Measurements from ENCODE around the gene CDK10.

The CDK10 gene

DNA sequence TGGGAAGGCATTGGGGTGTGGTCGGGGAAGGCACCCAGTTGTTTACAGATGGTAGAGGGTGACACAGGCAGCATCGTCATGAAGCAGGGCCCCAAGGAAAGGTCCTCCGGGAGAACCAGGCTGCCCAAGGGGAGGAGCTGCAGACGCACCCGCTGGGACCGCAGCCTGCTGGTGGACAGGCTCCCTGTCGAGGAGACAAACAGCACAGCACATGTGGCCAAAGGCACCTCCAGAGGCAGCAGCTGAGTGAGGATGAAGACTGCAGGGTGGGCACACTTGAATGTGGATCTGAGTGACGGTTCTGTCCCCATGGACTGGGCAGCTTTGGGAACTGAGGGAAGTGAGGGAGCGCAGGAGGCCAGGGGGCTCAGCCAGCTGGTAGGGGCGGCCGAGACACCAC lies 41.4 kb upstream of the CDK10 start:
- TF ChIP-seq, protein P1, sequence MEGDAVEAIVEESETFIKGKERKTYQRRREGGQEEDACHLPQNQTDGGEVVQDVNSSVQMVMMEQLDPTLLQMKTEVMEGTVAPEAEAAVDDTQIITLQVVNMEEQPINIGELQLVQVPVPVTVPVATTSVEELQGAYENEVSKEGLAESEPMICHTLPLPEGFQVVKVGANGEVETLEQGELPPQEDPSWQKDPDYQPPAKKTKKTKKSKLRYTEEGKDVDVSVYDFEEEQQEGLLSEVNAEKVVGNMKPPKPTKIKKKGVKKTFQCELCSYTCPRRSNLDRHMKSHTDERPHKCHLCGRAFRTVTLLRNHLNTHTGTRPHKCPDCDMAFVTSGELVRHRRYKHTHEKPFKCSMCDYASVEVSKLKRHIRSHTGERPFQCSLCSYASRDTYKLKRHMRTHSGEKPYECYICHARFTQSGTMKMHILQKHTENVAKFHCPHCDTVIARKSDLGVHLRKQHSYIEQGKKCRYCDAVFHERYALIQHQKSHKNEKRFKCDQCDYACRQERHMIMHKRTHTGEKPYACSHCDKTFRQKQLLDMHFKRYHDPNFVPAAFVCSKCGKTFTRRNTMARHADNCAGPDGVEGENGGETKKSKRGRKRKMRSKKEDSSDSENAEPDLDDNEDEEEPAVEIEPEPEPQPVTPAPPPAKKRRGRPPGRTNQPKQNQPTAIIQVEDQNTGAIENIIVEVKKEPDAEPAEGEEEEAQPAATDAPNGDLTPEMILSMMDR (IDR thresholded peaks at IDR 0.05; ENCODE audit: extremely low read depth, missing control alignments) = no peak
- no peak for DNase-seq (ENCODE audit: low spot score)

DNA sequence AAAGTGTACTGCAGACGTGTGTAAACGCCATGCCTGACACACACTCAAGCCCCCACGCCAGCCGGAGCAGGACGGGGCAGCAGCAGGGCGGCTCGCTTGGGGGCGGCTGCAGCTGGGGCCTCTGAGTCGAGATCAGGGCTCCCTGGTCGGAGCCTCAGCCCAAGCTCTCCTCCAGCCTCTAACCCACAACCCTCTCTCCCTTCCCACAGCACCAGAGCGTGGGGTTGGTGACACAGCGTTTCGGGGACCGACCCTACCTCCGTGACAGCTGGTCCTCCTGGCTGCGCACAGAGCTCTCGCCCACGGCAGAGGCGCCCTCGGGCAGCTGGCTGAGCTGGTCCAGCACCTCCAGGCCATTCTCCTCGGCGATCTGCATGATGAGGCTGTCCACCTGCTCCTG lies 40.2 kb upstream of the CDK10 start:
- TF ChIP-seq, protein P1 (IDR thresholded peaks at IDR 0.05; ENCODE audit: extremely low read depth, missing control alignments) = no peak
- no peak for DNase-seq (ENCODE audit: low spot score)

DNA sequence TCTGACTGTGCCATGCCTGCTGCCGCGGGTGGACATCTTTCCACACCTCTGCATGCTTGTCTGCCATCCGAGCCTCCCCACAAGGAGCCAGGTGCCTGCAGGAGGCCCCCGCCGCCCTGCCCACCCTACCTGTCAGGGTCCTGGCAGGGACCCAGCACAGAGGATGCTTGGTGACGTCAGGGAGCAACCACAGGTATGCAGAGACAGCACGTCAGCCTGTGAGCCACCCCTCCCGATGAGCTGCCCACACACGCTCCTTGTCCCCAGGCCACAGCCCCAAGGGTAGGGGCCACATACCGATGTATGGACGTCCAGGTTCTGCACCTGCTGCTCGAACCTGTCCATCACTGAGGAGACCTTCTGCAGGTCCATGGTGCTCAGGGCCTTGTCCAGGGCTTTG lies 39.6 kb upstream of the CDK10 start:
- no peak for DNase-seq (ENCODE audit: low spot score)
- TF ChIP-seq, protein P1 (IDR thresholded peaks at IDR 0.05; ENCODE audit: extremely low read depth, missing control alignments) = no peak

DNA sequence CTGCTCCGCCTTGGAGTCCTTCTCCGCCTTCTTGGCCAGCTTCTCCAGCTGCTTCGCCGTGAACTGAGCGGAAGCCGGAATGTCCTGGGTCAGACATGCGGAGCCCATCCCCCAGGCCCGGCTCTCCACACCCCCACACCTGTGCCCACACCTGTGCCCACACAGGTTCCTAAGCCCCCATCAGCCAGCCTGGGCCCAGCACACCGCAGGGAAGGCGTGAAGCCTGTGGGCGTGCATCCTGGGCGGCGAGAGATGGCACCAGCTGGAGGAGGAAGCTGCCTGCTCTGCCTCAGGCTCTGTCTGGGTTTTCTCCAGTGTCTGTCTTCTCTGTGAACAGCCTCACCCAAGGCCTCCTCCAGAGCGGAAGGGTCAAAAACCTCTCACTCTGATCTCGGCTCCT lies 34.9 kb upstream of the CDK10 start:
- no peak for DNase-seq (ENCODE audit: low spot score)
- TF ChIP-seq, protein P1 (IDR thresholded peaks at IDR 0.05; ENCODE audit: extremely low read depth, missing control alignments) = no peak

DNA sequence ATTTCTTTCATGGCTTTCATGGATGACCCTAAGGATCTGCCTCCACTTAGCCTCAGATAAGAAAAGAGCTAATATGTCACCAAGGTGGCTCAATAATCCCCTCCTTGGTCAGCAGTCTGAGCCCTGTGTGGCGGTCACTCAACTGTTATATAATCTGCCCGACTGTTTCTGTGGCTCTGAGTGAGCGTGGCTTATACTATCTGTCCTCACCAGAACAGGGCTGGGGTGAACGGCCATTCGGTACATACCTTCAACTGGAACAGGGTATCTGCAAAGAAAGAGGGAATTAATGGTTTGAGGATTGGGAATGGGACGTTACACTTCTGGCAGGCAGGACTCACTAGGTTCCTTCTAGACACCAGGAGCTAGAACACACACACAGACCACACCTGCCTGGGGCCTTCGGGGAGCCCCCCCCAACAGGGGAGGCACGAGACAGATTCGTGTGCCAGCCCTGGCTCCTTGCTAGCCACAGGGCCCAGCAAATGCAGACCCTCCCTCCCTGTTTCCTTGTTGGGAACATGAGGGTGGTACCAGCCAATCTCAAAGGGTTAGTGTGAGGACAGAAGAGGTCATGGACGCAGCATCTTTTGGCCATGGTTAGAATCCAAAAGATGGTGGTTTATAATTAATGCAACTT lies 32.7 kb upstream of the CDK10 start:
- DNase-seq (ENCODE audit: low spot score) = no peak

DNA sequence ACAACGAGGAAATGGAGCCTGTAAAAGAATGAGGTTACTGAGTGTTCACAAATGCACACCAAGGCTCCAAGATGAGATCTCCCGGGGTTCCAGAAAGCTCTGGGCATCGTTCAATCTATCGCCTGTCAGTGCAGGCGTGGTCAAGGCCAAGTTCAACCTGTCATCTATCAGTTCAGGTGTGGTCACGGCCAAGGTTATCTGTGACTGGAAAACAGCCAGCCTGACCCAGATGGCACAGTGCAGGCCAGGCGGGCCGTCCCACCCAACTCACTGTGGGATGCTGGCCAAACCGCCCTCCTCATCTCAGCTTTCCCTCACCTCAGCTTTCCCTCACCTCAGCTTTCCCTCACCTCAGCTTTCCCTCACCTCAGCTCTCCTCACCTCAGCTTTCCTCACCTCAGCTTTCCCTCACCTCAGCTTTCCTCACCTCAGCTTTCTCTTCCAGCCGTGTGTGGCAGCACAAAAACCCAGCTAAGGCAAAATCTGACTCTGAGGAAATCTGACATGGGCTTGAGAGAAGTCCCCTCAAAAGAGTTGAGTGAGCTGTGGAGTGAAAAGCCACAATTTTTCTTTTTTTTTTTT lies 31.3 kb upstream of the CDK10 start:
- DNase-seq (ENCODE audit: low spot score) = no peak
- TF ChIP-seq, protein P1 (IDR thresholded peaks at IDR 0.05; ENCODE audit: extremely low read depth, missing control alignments) = no peak

More for the DNA sequence above, 32.7 kb upstream of the CDK10 start:
- TF ChIP-seq, protein P1 (IDR thresholded peaks at IDR 0.05; ENCODE audit: extremely low read depth, missing control alignments) = no peak

DNA sequence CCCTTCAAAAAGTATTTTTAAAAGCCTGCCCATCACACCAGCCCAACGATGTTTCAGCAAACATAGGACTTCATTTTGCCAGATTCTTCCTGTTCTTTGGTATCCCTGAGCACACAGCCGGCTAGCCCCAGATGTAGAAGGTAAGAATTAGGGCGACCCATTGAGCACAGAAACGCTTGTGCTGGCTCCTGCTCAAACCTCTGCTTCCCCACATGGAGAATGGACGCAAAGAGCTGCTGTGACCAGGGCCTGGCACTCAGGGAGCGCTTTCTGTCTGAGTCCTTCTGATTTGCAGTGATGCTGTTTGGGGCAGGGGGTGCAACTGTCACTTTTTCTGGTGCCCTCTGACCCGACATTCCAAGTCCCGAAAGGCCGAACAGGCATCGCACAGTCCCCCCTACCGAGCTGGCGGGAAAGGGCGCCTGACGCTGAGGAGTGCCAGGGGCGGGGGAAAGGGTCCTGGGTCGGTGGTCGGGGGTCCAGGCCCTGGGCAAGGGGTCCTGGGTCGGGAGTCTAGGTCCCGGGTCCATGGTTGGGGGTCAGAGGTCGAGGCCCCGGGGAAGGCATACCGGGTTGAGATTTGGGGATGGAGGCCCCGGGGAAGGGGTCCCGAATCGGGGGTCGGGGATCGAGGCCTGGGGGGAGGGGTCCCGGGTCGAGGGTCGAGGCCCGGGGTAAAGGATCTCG lies 29.9 kb upstream of the CDK10 start:
- TF ChIP-seq, protein P1 (IDR thresholded peaks at IDR 0.05; ENCODE audit: extremely low read depth, missing control alignments) = no peak
- no peak for DNase-seq (ENCODE audit: low spot score)
